G401.6 (cell line): Measurements from ENCODE around the gene ZNF362.
"Not testable (repeated sequence)": the region's sequence is repeated elsewhere in the genome, so short reads cannot be mapped to it uniquely, and the experiment has no call there.

Experiments
- FAIRE-seq: peaks from 2 replicates; lab custom pipeline; 2012; peaks lifted over from hg19 to GRCh38; lab: Jason Lieb, UNC

ZNF362 gene, protein sequence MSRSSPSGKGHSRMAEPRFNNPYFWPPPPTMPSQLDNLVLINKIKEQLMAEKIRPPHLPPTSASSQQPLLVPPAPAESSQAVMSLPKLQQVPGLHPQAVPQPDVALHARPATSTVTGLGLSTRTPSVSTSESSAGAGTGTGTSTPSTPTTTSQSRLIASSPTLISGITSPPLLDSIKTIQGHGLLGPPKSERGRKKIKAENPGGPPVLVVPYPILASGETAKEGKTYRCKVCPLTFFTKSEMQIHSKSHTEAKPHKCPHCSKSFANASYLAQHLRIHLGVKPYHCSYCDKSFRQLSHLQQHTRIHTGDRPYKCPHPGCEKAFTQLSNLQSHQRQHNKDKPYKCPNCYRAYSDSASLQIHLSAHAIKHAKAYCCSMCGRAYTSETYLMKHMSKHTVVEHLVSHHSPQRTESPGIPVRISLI

GRCh38 chr1:33256471-33257206 is at the start of gene ZNF362:
Gene ZNF362 (plus strand): TSS chr1:33256492. CDS start chr1:33270575, 14,083 bp downstream.
- FAIRE-seq: no peak

GRCh38 chr1:33211972-33212371 is 44.3 kb upstream of the ZNF362 start:
- FAIRE-seq: no peak

GRCh38 chr1:33219886-33220661 is 36.2 kb upstream of the ZNF362 start:
- FAIRE-seq: no peak

DNA sequence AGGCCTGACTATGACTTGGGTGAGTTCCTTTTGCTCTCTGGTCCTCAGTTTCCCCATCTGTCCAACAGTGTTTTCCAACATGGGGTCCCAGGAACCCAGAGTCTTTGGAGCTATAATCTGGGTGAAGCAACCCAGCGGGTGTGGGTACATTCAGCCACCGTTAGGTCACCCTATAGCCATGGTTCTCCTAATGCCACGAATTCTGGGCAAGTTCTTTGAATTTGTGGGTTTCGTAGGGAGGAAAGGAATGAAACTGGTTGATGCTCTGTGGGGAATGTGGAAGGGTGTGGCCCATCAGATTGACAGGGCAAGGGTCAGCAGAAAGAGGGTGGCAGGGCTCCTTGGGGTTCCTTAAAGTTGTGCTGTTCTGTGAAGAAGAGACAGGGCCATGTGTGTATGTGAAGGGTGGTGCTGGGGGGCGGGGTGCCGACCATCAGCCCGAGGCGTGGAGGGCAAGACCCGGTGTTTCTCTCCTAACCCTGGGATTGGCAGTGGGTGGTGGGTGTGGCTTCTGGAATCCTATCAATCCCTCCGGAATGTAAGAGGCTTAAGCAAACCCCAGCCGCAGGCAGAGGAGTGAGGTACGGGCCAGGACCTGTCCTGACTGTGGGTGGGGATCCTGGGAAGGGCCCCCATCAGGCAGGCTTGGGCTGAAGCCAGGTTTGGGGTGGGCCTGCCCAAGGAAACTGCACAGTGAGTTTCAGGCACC is 35.5 kb upstream of the ZNF362 start:
- no peak for FAIRE-seq

GRCh38 chr1:33221385-33221758 is 34.9 kb upstream of the ZNF362 start:
- no peak for FAIRE-seq

DNA sequence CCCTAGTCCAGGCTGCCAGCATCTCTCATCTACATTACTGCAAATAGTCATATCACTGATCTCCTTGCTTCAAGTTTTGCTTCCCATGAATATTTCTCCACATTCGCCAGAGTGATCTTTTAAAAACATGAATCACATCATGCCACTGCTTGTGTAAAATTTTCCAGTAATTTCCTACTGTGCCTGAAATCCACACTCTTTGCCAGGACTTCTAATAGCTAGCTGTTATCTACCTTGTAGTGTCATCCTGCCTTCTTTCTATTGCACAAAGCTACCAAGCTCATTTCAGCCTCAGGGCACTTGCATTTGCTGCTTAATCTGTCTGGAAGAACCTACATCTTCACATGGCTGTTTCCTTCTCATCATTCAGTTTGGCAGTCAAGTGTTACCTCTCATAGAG is 33.9 kb upstream of the ZNF362 start:
- FAIRE-seq: no peak

GRCh38 chr1:33224166-33224707 is 32.1 kb upstream of the ZNF362 start:
- FAIRE-seq: no peak

- no peak for FAIRE-seq
Observed at GRCh38 chr1:33225586-33225985, 30.7 kb upstream of the ZNF362 start.

DNA sequence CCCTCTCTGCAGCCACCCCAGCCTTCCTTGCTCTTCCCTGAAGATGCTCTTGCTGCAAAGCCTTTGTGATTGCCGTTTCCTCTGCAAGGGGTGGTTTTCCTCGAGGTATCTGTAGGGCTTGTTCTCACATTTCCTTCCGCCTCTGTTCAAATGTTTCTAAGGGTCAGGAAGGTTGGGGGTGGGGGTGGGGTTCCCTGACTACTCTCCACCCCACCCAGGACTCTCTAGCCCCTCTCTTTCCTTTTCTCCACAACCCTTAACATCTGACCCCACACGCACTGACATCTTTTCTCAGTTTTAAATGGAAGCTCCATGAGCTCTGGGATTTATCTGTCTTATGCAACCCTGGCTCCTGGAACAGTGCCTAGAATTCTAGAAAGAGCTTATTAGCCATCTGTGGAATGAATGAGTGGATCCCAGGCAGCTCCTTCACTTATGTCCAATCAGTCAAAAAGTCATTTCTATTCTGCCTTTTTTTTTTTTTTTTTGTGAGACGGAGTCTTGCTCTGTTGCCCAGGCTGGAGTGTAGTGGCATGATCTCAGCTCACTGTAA is 27.3 kb upstream of the ZNF362 start:
- no peak for FAIRE-seq

GRCh38 chr1:33231166-33231565 is 25.1 kb upstream of the ZNF362 start:
- FAIRE-seq: no peak

GRCh38 chr1:33232716-33233115 is 23.6 kb upstream of the ZNF362 start:
- FAIRE-seq: no peak

DNA sequence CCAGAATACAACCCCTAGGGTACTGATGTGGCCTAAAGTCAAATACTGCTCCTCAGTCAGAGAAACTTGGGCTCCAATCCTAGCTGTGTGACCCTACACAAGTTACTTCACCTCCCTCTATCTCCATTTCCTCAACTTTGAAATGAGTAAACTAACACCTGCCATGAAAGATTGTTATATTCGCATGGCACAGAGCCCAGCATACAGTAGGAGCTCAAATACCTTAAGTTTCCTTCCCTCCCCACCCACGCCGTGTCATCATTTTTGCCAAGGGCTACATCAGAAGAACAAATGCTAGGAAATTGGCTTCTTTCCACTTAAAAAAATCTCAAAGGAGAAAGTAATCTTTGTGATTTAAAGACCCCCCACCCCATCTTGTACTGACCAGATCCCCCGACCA is 22.2 kb upstream of the ZNF362 start:
- no peak for FAIRE-seq

GRCh38 chr1:33234588-33234990 is 21.7 kb upstream of the ZNF362 start:
- no peak for FAIRE-seq

- FAIRE-seq: no peak
Observed at GRCh38 chr1:33235521-33235920, 20.8 kb upstream of the ZNF362 start.

GRCh38 chr1:33236498-33236897 is 19.8 kb upstream of the ZNF362 start:
- no peak for FAIRE-seq

DNA sequence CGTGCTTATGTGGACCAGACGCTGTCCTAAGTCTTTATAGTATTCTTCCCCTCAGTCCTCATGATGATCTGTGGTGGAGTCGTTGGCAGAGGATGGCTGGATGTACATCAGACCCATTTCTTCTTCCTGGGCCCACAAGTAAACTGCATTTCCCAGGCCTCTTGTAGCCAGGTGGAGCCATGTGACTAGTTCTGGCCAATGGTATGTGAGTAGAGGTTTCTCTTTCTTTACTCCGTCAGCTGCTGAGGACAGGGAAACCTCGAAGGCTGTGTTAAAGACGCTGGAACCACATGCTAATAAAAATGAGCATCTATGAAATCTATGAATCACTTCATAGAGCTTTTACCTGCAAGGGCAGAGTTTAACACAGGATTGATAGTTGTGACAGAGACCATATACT is 18.7 kb upstream of the ZNF362 start:
- FAIRE-seq: no peak

- FAIRE-seq: peak; percentile 23
Observed at GRCh38 chr1:33238194-33238724, 18.0 kb upstream of the ZNF362 start.

GRCh38 chr1:33239410-33239809 is 16.9 kb upstream of the ZNF362 start:
- not testable (repeated sequence) for FAIRE-seq

- FAIRE-seq: no peak
Observed at GRCh38 chr1:33241866-33242265, 14.4 kb upstream of the ZNF362 start.

GRCh38 chr1:33242652-33243051 is 13.6 kb upstream of the ZNF362 start:
- no peak for FAIRE-seq

DNA sequence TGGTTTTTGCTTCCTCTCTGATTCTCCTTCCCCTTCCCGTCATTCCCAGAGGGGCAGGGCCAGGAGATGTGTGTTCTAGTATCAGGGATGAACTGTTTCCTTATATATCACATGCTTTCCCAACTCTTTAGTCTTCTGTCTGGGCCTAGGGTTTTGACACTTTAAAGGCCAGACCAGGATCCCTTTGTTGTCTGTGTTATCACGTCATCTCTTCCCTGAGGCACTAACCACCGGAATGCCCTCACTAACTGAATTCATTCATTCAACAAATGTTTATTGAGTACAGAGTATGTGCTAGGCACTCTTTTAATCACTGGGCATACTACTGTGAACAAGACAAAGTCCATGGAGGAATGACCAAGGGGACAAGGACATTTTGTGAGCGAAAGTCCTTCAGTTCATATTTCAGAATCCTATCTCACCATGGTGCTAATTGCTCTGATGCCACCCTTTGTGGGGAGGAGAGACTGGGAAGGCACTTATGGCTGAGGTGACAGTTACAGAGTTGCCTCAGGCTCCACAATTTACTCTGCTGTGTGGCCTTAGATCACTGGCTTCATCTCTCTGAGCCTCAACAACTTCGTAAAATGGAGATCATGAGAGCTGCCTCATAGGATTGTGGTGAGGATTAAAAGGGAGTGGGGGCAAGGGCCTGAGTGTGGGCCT is 12.0 kb upstream of the ZNF362 start:
- FAIRE-seq: no peak
